Spleen (tissue), 11 donors: ENCODE data around the gene DDX21. TPM values are rescaled to one million over a fixed set of nuclear protein-coding genes. Genes with fewer than 3 reads are reported as not detected.

ENCODE experiments used
- DNase-seq: peaks from one replicate; pipeline ENCODE4 v3.0.0-alpha.2; 2020
- H3K27ac ChIP-seq, 8 donors: fragments of 200-600 bp; sonication (generic) in 7 of 8; 1 replicate in 4 of 8; 2 replicates in 4 of 8; pipeline versions ENCODE4 v1.5.0 to v1.8.0; 2016 to 2021; ENCODE audit warnings: inconsistent platforms in 4 of 8, mild to moderate bottlenecking in 4 of 8, moderate library complexity in 1 of 8
- H3K27me3 ChIP-seq, 7 donors: fragments of 200-600 bp; sonication (generic) in 6 of 7; replicated peaks in 1 of 7; 1 replicate in 4 of 7; 2 replicates in 3 of 7; pipeline versions ENCODE4 v1.5.0 to v1.8.0; 2016 to 2021; ENCODE audit warnings: inconsistent platforms in 3 of 7, mild to moderate bottlenecking in 1 of 7
- H3K36me3 ChIP-seq, 6 donors: fragments of 200-600 bp; sonication (generic) in 5 of 6; 1 replicate in 4 of 6; 2 replicates in 2 of 6; pipeline versions ENCODE4 v1.5.0 to v1.8.0; 2016 to 2021; ENCODE audit warnings: inconsistent platforms in 2 of 6
- H3K4me1 ChIP-seq, 6 donors: fragments of 200-600 bp; sonication (generic) in 5 of 6; 1 replicate in 3 of 6; 2 replicates in 3 of 6; pipeline versions ENCODE4 v1.5.0 to v1.8.0; 2016 to 2021; ENCODE audit warnings: inconsistent platforms in 3 of 6
- H3K4me3 ChIP-seq, 8 donors: fragments of 200-600 bp; sonication (generic) in 7 of 8; 1 replicate in 4 of 8; 2 replicates in 4 of 8; pipeline versions ENCODE4 v1.5.0 to v1.8.0; 2016 to 2021; ENCODE audit warnings: inconsistent platforms in 4 of 8, mild to moderate bottlenecking in 4 of 8, moderate library complexity in 2 of 8
- H3K9me3 ChIP-seq, 8 donors: fragments of 200-600 bp; sonication (generic) in 7 of 8; 1 replicate in 4 of 8; 2 replicates in 4 of 8; pipeline versions ENCODE4 v1.5.0 to v1.8.0; 2016 to 2021; ENCODE audit warnings: inconsistent platforms in 4 of 8
- CTCF ChIP-seq, 11 experiments: fragments of 200-600 bp in 7 of 11; fragments of 450-650 bp in 4 of 11; sonication (generic) in 4 of 11; IDR thresholded peaks in 8 of 11; conservative IDR thresholded peaks in 3 of 11; 1 replicate in 7 of 11; 2 replicates in 4 of 11; pipeline versions ENCODE4 v1.4.0 to v1.8.0; 2016 to 2021; ENCODE audit warnings: antibody characterized with exemption in 11 of 11, inconsistent platforms in 4 of 11, mild to moderate bottlenecking in 1 of 11
- POLR2A ChIP-seq, 3 donors: fragments of 450-650 bp; IDR thresholded peaks; one replicate each; pipeline ENCODE4 v1.5.1; 2017; ENCODE audit warnings: antibody characterized with exemption in 3 of 3, mild to moderate bottlenecking in 1 of 3
- POLR2AphosphoS5 ChIP-seq, 3 donors: sonication (generic); formaldehyde crosslinking; IDR thresholded peaks; one replicate each; pipeline ENCODE4 v1.5.1; 2017; ENCODE audit warnings: antibody characterized with exemption in 3 of 3
- WGBS, 5 donors: extraction: QIAGEN DNeasy Blood & Tissue Kit in 3 of 5; methylation state at CpG; one replicate each; pipeline versions ENCODE4 v1.1.5 to v1.1.7; 2013 to 2018; 5-methylcytosine and 5-hydroxymethylcytosine counted together
- intact Hi-C: fragments of 100-400 bp; cut with DNase I; formaldehyde crosslinking; loops from one replicate; pipeline ENCODE4 v1.15.0; 2023; ENCODE audit warnings: low total_unique reads
- polyA plus RNA-seq, 3 donors: library from polyadenylated mRNA; stranded (reverse); fragments of 200-250 nt; gene quantifications; one replicate each; pipeline ENCODE4 v1.2.1, GENCODE V29; 2013
- small RNA-seq, 4 donors: library from RNA; depleted of rRNA; stranded (forward); fragments of <200 nt; gene quantifications; one replicate each; pipeline ENCODE3, GENCODE V24; 2016
- total RNA-seq, 7 donors: library from RNA; depleted of rRNA in 3 of 7; stranded (reverse); fragments of >200 nt in 3 of 7; fragmentation: NEBNext Ultra II Directional in 4 of 7; extraction: Animal tissue kit (Norgen Biotek cat#: 25700) in 4 of 7; gene quantifications; one replicate each; pipeline versions ENCODE4 v1.1.0 to v1.2.1, GENCODE V29; 2016 to 2021
- donor health status: healthy with polysubstance abuse.
- donor health status: DM: no; HTN: no; CAD: no; lungs with moderate emphysema.
- donor health status: DM: no; HTN: no; CAD: no.
- donor health status: Bipolar disorder and iron deficiency.
- donor health status: healthy.
- donor health status: DM: no; HTN: no; CAD: no.
- donor health status: DM: yes; HTN: yes; CAD: no.

The DDX21 gene
- total and polyA plus RNA-seq, 10 donors: 15.7 to 70.0 (median 49.0) TPM

- no peaks in the 10 kb centered on the region for H3K27me3 ChIP-seq
- H3K4me3 ChIP-seq: no peak overlapping the region
- no peaks in the 10 kb centered on the region for H3K36me3 ChIP-seq
- 60 to 90% (median 69%) methylated on average over 4 of the region's 4 CpGs for WGBS, 5 donors
- no peak overlapping the region for H3K27ac ChIP-seq
- TF ChIP-seq POLR2AphosphoS5 (IDR thresholded peaks at IDR 0.05) (no peak), CTCF (IDR thresholded peaks at IDR 0.05 in 8 of 11, conservative IDR thresholded peaks at IDR 0.05 in 3 of 11) (no peak), POLR2A (IDR thresholded peaks at IDR 0.05) (no peak)
- intact Hi-C loops: no loop called here
- no peak for DNase-seq
- H3K4me1 ChIP-seq: peaks cover 0 to 10% (median 0%) of the 10 kb centered on the region in 6 donors
- H3K9me3 ChIP-seq: no peaks in the 10 kb centered on the region
These were observed 77.3 kb downstream of the DDX21 start for GRCh38 chr10:69033256-69033655.

Small RNA genes within 50 kb of the gene (small RNA-seq; reads per million reads assigned to genes)
- 0 reads per million in 4 donors for gene RNU6-571P

Other genes starting within 250 kb of the DDX21 start
- 10 to 100 TPM; 57.5 to 83.6 (median 65.7) TPM for gene CCAR1, start 234.9 kb upstream of the DDX21 start, total RNA-seq
- 10 to 100 TPM; 37.4 to 72.8 (median 46.0) TPM for gene CCAR1, start 234.9 kb upstream of the DDX21 start, polyA plus RNA-seq
- 1 to 10 TPM in 1 of 7 donors, under 1 TPM in 5, not detected in 1; 0.11 to 2.2 (median 0.80) TPM for gene STOX1, start 128.6 kb upstream of the DDX21 start, total RNA-seq
- gene STOX1, start 128.6 kb upstream of the DDX21 start, polyA plus RNA-seq: under 1 TPM; 0.26 to 0.29 (median 0.28) TPM
- gene DDX50, start 54.9 kb upstream of the DDX21 start, total RNA-seq: 10 to 100 TPM; 23.7 to 33.6 (median 29.6) TPM
- 10 to 100 TPM; 19.2 to 28.8 (median 22.4) TPM for gene DDX50, start 54.9 kb upstream of the DDX21 start, polyA plus RNA-seq
- 10 to 100 TPM; 12.3 to 20.1 (median 18.2) TPM for gene KIFBP, start 32.6 kb downstream of the DDX21 start, total RNA-seq
- 10 to 100 TPM in 1 of 3 donors, 1 to 10 TPM in 2; 7.3 to 10.7 (median 8.1) TPM for gene KIFBP, start 32.6 kb downstream of the DDX21 start, polyA plus RNA-seq
- gene SRGN, start 131.9 kb downstream of the DDX21 start, total RNA-seq: 1,000 to 10,000 TPM in 1 of 7 donors, 100 to 1,000 TPM in 6; 402 to 1,009 (median 539) TPM
- gene SRGN, start 131.9 kb downstream of the DDX21 start, polyA plus RNA-seq: 100 to 1,000 TPM; 123 to 239 (median 183) TPM
- 10 to 100 TPM; 25.1 to 53.0 (median 40.6) TPM for gene VPS26A, start 168.0 kb downstream of the DDX21 start, total RNA-seq
- 10 to 100 TPM; 17.8 to 28.6 (median 21.3) TPM for gene VPS26A, start 168.0 kb downstream of the DDX21 start, polyA plus RNA-seq
- 10 to 100 TPM; 24.2 to 40.5 (median 31.1) TPM for gene SUPV3L1, start 224.1 kb downstream of the DDX21 start, total RNA-seq
- 10 to 100 TPM; 47.5 to 95.6 (median 62.8) TPM for gene SUPV3L1, start 224.1 kb downstream of the DDX21 start, polyA plus RNA-seq